Mammary epithelial cell (primary cell): ENCODE data around the gene LMNTD2.

Experiments
- EZH2 ChIP-seq: IDR thresholded peaks from 2 replicates; pipeline ENCODE4 v1.6.1; 2012; ENCODE audit warnings: low read length, inconsistent platforms, borderline replicate concordance
- TF ChIP-seq, protein P1 (sequence below), 2 donors: IDR thresholded peaks in 1 of 2; conservative IDR thresholded peaks in 1 of 2; 2 replicates each; pipeline ENCODE4 v1.5.1; 2011 to 2012; ENCODE audit warnings: inconsistent platforms in 2 of 2, low read length in 2 of 2, mild to moderate bottlenecking in 2 of 2, control low read depth in 1 of 2, low read depth in 1 of 2; ENCODE audit not compliant: insufficient read depth in 1 of 2; ENCODE audit errors: extremely low read depth in 1 of 2

DNA sequence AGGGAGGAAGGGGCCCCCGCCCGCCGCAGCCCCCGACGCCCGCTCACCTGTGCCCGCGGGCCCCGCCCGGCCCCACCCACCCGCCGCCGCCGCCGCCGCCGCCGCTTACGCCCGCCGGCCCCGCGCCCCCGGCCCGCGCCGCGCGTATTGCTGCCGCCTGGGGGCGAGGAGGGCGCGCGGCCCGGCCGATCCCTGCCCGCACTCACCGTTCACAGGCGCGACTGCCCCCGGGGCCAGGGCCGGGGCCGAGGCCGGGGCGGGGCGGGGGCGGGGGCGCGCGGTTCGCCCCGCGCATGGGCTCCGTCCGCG lies 25.4 kb downstream of the LMNTD2 start:
- TF ChIP-seq, protein P1, sequence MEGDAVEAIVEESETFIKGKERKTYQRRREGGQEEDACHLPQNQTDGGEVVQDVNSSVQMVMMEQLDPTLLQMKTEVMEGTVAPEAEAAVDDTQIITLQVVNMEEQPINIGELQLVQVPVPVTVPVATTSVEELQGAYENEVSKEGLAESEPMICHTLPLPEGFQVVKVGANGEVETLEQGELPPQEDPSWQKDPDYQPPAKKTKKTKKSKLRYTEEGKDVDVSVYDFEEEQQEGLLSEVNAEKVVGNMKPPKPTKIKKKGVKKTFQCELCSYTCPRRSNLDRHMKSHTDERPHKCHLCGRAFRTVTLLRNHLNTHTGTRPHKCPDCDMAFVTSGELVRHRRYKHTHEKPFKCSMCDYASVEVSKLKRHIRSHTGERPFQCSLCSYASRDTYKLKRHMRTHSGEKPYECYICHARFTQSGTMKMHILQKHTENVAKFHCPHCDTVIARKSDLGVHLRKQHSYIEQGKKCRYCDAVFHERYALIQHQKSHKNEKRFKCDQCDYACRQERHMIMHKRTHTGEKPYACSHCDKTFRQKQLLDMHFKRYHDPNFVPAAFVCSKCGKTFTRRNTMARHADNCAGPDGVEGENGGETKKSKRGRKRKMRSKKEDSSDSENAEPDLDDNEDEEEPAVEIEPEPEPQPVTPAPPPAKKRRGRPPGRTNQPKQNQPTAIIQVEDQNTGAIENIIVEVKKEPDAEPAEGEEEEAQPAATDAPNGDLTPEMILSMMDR (conservative IDR thresholded peaks at IDR 0.05 in 1 of 2, IDR thresholded peaks at IDR 0.05 in 1 of 2; ENCODE audit: extremely low read depth in 1 of 2, insufficient read depth in 1 of 2, low read depth in 1 of 2, low read length in 2 of 2), result no peak
- TF ChIP-seq EZH2, result no peak
